ENCODE results near the gene C1D.

DNA sequence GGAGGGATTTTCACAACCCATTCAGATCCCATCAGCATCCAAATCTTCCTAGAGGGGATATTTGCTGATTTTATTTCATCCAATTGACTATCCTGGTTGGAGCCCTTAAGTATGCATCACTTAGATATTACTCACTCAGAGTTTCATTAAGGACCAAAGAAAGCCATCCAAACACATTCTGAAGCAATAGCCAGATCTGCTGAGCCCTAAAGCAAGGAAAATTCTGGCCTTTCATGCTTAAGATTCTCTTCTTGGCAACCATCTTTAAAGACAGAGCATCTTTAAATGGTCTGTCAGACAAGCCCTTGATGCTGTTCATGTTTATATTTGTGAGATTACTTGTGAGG, 40.9 kb upstream of the C1D start:
- TF ChIP-seq, protein P1, sequence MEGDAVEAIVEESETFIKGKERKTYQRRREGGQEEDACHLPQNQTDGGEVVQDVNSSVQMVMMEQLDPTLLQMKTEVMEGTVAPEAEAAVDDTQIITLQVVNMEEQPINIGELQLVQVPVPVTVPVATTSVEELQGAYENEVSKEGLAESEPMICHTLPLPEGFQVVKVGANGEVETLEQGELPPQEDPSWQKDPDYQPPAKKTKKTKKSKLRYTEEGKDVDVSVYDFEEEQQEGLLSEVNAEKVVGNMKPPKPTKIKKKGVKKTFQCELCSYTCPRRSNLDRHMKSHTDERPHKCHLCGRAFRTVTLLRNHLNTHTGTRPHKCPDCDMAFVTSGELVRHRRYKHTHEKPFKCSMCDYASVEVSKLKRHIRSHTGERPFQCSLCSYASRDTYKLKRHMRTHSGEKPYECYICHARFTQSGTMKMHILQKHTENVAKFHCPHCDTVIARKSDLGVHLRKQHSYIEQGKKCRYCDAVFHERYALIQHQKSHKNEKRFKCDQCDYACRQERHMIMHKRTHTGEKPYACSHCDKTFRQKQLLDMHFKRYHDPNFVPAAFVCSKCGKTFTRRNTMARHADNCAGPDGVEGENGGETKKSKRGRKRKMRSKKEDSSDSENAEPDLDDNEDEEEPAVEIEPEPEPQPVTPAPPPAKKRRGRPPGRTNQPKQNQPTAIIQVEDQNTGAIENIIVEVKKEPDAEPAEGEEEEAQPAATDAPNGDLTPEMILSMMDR (conservative IDR thresholded peaks at IDR 0.05; ENCODE audit: low read length), result no peak
- TF ChIP-seq EZH2phosphoT487 (IDR thresholded peaks at IDR 0.05; ENCODE audit: borderline replicate concordance), result no peak
